K562 (cell line): Measurements from ENCODE around the gene SLC6A20.

ENCODE experiments used
- CHD4 ChIP-seq: fragments of 200-600 bp; sonication (generic); IDR thresholded peaks from 3 replicates; pipeline ENCODE4 v1.6.1; 2012; ENCODE audit warnings: low read depth, mild to moderate bottlenecking, mixed read lengths, low read length, inconsistent platforms; ENCODE audit not compliant: insufficient read depth, insufficient replicate concordance, poor library complexity, severe bottlenecking
- CTCF ChIP-seq, 3 experiments: IDR thresholded peaks in 2 of 3; conservative IDR thresholded peaks in 1 of 3; 2 replicates each; pipeline ENCODE4 v1.5.1; 2011 to 2012; ENCODE audit warnings: low read length in 3 of 3, mild to moderate bottlenecking in 3 of 3, control low read depth in 2 of 3, improper control_type of control experiment in 1 of 3, inconsistent platforms in 1 of 3, low read depth in 1 of 3, mixed read lengths in 1 of 3, moderate library complexity in 1 of 3; ENCODE audit not compliant: insufficient read depth in 2 of 3
- EP300 ChIP-seq: IDR thresholded peaks from 2 replicates; pipeline ENCODE4 v1.6.1; 2012; ENCODE audit warnings: low read length, improper control_type of control experiment
- FOS ChIP-seq: IDR thresholded peaks from 3 replicates; pipeline ENCODE4 v1.6.1; 2011; ENCODE audit not compliant: insufficient read length; ENCODE audit errors: extremely low read depth
- POLR2A ChIP-seq: fragments of 450-650 bp; conservative IDR thresholded peaks from 2 replicates; pipeline ENCODE4 v1.6.1; 2016
- POLR2AphosphoS2 ChIP-seq: IDR thresholded peaks from 2 replicates; pipeline ENCODE4 v1.6.1; 2012; ENCODE audit warnings: low read length, improper control_type of control experiment
- POLR2AphosphoS5 ChIP-seq: IDR thresholded peaks from 2 replicates; pipeline ENCODE4 v1.6.1; 2011; ENCODE audit warnings: mild to moderate bottlenecking, low read depth, low read length, moderate library complexity; ENCODE audit not compliant: control insufficient read depth, insufficient read depth
- ZNF830 ChIP-seq: fragments of 250-450 bp; sonication (Bioruptor Pico); IDR thresholded peaks from 2 replicates; pipeline ENCODE4 v1.5.0; 2021; ENCODE audit warnings: mild to moderate bottlenecking
- TF ChIP-seq, protein P1 (sequence below): fragments of 450-650 bp; formaldehyde crosslinking; IDR thresholded peaks from 2 replicates; pipeline ENCODE4 v1.4.0; 2022; ENCODE audit warnings: mild to moderate bottlenecking, moderate library complexity

- no peak for TF ChIP-seq POLR2AphosphoS5
- no peak for TF ChIP-seq FOS
- no peak for TF ChIP-seq CTCF (IDR thresholded peaks at IDR 0.05 in 2 of 3, conservative IDR thresholded peaks at IDR 0.05 in 1 of 3; ENCODE audit: insufficient read depth in 2 of 3, low read depth in 1 of 3, low read length in 3 of 3)
- TF ChIP-seq ZNF830 (CRISPR knock-in tag) = no peak
- TF ChIP-seq, protein P1, sequence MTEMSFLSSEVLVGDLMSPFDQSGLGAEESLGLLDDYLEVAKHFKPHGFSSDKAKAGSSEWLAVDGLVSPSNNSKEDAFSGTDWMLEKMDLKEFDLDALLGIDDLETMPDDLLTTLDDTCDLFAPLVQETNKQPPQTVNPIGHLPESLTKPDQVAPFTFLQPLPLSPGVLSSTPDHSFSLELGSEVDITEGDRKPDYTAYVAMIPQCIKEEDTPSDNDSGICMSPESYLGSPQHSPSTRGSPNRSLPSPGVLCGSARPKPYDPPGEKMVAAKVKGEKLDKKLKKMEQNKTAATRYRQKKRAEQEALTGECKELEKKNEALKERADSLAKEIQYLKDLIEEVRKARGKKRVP (CRISPR knock-in tag) = no peak
- TF ChIP-seq POLR2A = no peak
- TF ChIP-seq EP300 = no peak
- no peak for TF ChIP-seq CHD4
- no peak for TF ChIP-seq POLR2AphosphoS2
Observed at GRCh38 chr3:45782381-45782780, 14.0 kb downstream of the SLC6A20 start.
